ENCODE measurements around the gene RABEPK. TPM values are rescaled to one million over a fixed set of nuclear protein-coding genes. Genes with fewer than 3 reads are reported as not detected.

RABEPK gene

GRCh38 chr9:125276771-125277170, 76.4 kb downstream of the RABEPK start:
- Histone ChIP-seq H3K27ac (replicated peaks; ENCODE audit: low read length) (no peak overlapping the region), H4K8ac (ENCODE audit: low read depth, low read length) (no peak overlapping the region), H3K23ac (ENCODE audit: low read depth, low read length, poor library complexity) (no peak overlapping the region), H2AFZ (ENCODE audit: low read length) (no peak overlapping the region), H2BK5ac (ENCODE audit: low read length) (no peak overlapping the region), H3K4me2 (ENCODE audit: insufficient read depth, low read length, poor library complexity, severe bottlenecking) (no peak overlapping the region), H3K18ac (ENCODE audit: low read length) (no peak overlapping the region), H2AK5ac (ENCODE audit: low read depth, low read length) (no peak overlapping the region), H3K4ac (ENCODE audit: low read length) (no peak overlapping the region), H2BK12ac (ENCODE audit: low read length) (no peak overlapping the region), H2BK120ac (ENCODE audit: low read depth, low read length) (no peak overlapping the region), H2BK15ac (ENCODE audit: low read length) (no peak overlapping the region), H3K9ac (ENCODE audit: low read depth, low read length, poor library complexity) (no peak overlapping the region), H3K27me3 (ENCODE audit: control insufficient read depth in 3 of 3, insufficient read depth in 3 of 3, low read depth in 1 of 3, low read length in 3 of 3) (no peaks in the 10 kb centered on the region), H3K4me1 (ENCODE audit: control insufficient read depth in 2 of 2, insufficient read depth in 1 of 2, low read depth in 1 of 2, low read length in 2 of 2) (no peaks in the 10 kb centered on the region), H4K91ac (ENCODE audit: low read depth, low read length, poor library complexity) (no peak overlapping the region), H3K4me3 (ENCODE audit: low read length in 2 of 2) (no peak overlapping the region), H3K14ac (ENCODE audit: low read length) (no peak overlapping the region), H3K79me1 (ENCODE audit: low read depth, low read length) (peaks cover 2% of the 10 kb centered on the region), H3K9me3 (replicated peaks in 1 of 2; ENCODE audit: control insufficient read depth in 2 of 2, insufficient read depth in 1 of 2, low read depth in 1 of 2, low read length in 2 of 2) (no peaks in the 10 kb centered on the region), H3K36me3 (replicated peaks in 1 of 2; ENCODE audit: control insufficient read depth in 2 of 2, insufficient read depth in 2 of 2, low read length in 2 of 2) (peaks cover 0 to 4% of the 10 kb centered on the region in 2 donors)
- WGBS, 2 donors (ENCODE audit: extremely low coverage in 2 of 2, insufficient read length in 2 of 2, insufficient replicate concordance in 1 of 2): no CpG with 5 or more reads among the region's 4 CpGs
- DNase-seq (ENCODE audit: low spot score): no peak

- Histone ChIP-seq H3K9me3 (replicated peaks in 1 of 2; ENCODE audit: control insufficient read depth in 2 of 2, insufficient read depth in 1 of 2, low read depth in 1 of 2, low read length in 2 of 2) (no peaks in the 10 kb centered on the region), H3K14ac (ENCODE audit: low read length) (no peak overlapping the region), H2BK120ac (ENCODE audit: low read depth, low read length) (no peak overlapping the region), H3K18ac (ENCODE audit: low read length) (no peak overlapping the region), H3K23ac (ENCODE audit: low read depth, low read length, poor library complexity) (no peak overlapping the region), H4K91ac (ENCODE audit: low read depth, low read length, poor library complexity) (no peak overlapping the region), H3K27me3 (ENCODE audit: control insufficient read depth in 3 of 3, insufficient read depth in 3 of 3, low read depth in 1 of 3, low read length in 3 of 3) (no peaks in the 10 kb centered on the region), H2BK15ac (ENCODE audit: low read length) (no peak overlapping the region), H2BK12ac (ENCODE audit: low read length) (no peak overlapping the region), H2BK5ac (ENCODE audit: low read length) (no peak overlapping the region), H3K9ac (ENCODE audit: low read depth, low read length, poor library complexity) (no peak overlapping the region), H3K4ac (ENCODE audit: low read length) (no peak overlapping the region), H3K79me1 (ENCODE audit: low read depth, low read length) (peaks cover 2% of the 10 kb centered on the region), H2AFZ (ENCODE audit: low read length) (no peak overlapping the region), H3K4me3 (ENCODE audit: low read length in 2 of 2) (no peak overlapping the region), H3K4me2 (ENCODE audit: insufficient read depth, low read length, poor library complexity, severe bottlenecking) (no peak overlapping the region), H3K27ac (replicated peaks; ENCODE audit: low read length) (no peak overlapping the region), H4K8ac (ENCODE audit: low read depth, low read length) (no peak overlapping the region), H3K36me3 (replicated peaks in 1 of 2; ENCODE audit: control insufficient read depth in 2 of 2, insufficient read depth in 2 of 2, low read length in 2 of 2) (peaks cover 0 to under 1% of the 10 kb centered on the region in 2 donors), H3K4me1 (ENCODE audit: control insufficient read depth in 2 of 2, insufficient read depth in 1 of 2, low read depth in 1 of 2, low read length in 2 of 2) (no peaks in the 10 kb centered on the region), H2AK5ac (ENCODE audit: low read depth, low read length) (no peak overlapping the region)
- DNase-seq (ENCODE audit: low spot score): no peak
Observed at GRCh38 chr9:125277411-125277810, 77.1 kb downstream of the RABEPK start.

GRCh38 chr9:125280945-125281344, 80.6 kb downstream of the RABEPK start:
- no peaks in the 10 kb centered on the region for H3K27me3 ChIP-seq (ENCODE audit: control insufficient read depth in 3 of 3, insufficient read depth in 3 of 3, low read depth in 1 of 3, low read length in 3 of 3)
- H3K4me2 ChIP-seq (ENCODE audit: insufficient read depth, low read length, poor library complexity, severe bottlenecking): no peak overlapping the region
- no peak overlapping the region for H2AK5ac ChIP-seq (ENCODE audit: low read depth, low read length)
- WGBS, 2 donors (ENCODE audit: extremely low coverage in 2 of 2, insufficient read length in 2 of 2, insufficient replicate concordance in 1 of 2): no CpG with 5 or more reads among the region's 4 CpGs
- peaks cover 2% of the 10 kb centered on the region for H3K79me1 ChIP-seq (ENCODE audit: low read depth, low read length)
- no peak overlapping the region for H3K23ac ChIP-seq (ENCODE audit: low read depth, low read length, poor library complexity)
- H2BK15ac ChIP-seq (ENCODE audit: low read length): no peak overlapping the region
- H3K27ac ChIP-seq (replicated peaks; ENCODE audit: low read length): no peak overlapping the region
- no peak overlapping the region for H2AFZ ChIP-seq (ENCODE audit: low read length)
- no peak overlapping the region for H3K18ac ChIP-seq (ENCODE audit: low read length)
- no peak overlapping the region for H3K14ac ChIP-seq (ENCODE audit: low read length)
- H4K8ac ChIP-seq (ENCODE audit: low read depth, low read length): no peak overlapping the region
- no peak overlapping the region for H2BK5ac ChIP-seq (ENCODE audit: low read length)
- no peaks in the 10 kb centered on the region for H3K36me3 ChIP-seq (replicated peaks in 1 of 2; ENCODE audit: control insufficient read depth in 2 of 2, insufficient read depth in 2 of 2, low read length in 2 of 2)
- H3K4me1 ChIP-seq (ENCODE audit: control insufficient read depth in 2 of 2, insufficient read depth in 1 of 2, low read depth in 1 of 2, low read length in 2 of 2): no peaks in the 10 kb centered on the region
- no peak overlapping the region for H3K4ac ChIP-seq (ENCODE audit: low read length)
- H3K9me3 ChIP-seq (replicated peaks in 1 of 2; ENCODE audit: control insufficient read depth in 2 of 2, insufficient read depth in 1 of 2, low read depth in 1 of 2, low read length in 2 of 2): no peaks in the 10 kb centered on the region
- no peak overlapping the region for H3K9ac ChIP-seq (ENCODE audit: low read depth, low read length, poor library complexity)
- no peak overlapping the region for H4K91ac ChIP-seq (ENCODE audit: low read depth, low read length, poor library complexity)
- no peak overlapping the region for H2BK12ac ChIP-seq (ENCODE audit: low read length)
- H3K4me3 ChIP-seq (ENCODE audit: low read length in 2 of 2): no peak overlapping the region
- no peak overlapping the region for H2BK120ac ChIP-seq (ENCODE audit: low read depth, low read length)
- DNase-seq (ENCODE audit: low spot score): no peak

Small RNA genes within 50 kb of the gene (small RNA-seq; reads per million reads assigned to genes)
- gene AL354710.1 (ENCODE audit: insufficient read depth): not detected

Measured in neuronal stem cell (in vitro differentiated cells).